Left ventricle myocardium inferior (tissue), 1 donor: ENCODE measurements around the gene FAM83F. TPM values are rescaled to one million over a fixed set of nuclear protein-coding genes. Genes with fewer than 3 reads are reported as not detected.

Experiments
- DNase-seq: peaks from one replicate; pipeline ENCODE4 v3.0.0-alpha.2; 2020
- H3K27ac ChIP-seq: fragments of 200-600 bp; replicated peaks from 2 replicates; pipeline ENCODE4 v1.8.0; 2021
- H3K27me3 ChIP-seq: fragments of 200-600 bp; 2 replicates; pipeline ENCODE4 v1.8.0; 2021; ENCODE audit warnings: low read depth
- H3K36me3 ChIP-seq: fragments of 200-600 bp; 2 replicates; pipeline ENCODE4 v1.8.0; 2021
- H3K4me1 ChIP-seq: fragments of 200-600 bp; 2 replicates; pipeline ENCODE4 v1.8.0; 2021
- H3K4me3 ChIP-seq: fragments of 200-600 bp; 2 replicates; pipeline ENCODE4 v1.8.0; 2021; ENCODE audit warnings: mild to moderate bottlenecking, moderate library complexity
- H3K9me3 ChIP-seq: fragments of 200-600 bp; replicated peaks from 2 replicates; pipeline ENCODE4 v1.8.0; 2021
- CTCF ChIP-seq: fragments of 200-600 bp; IDR thresholded peaks from 2 replicates; pipeline ENCODE4 v1.8.0; 2021; ENCODE audit warnings: antibody characterized with exemption, mild to moderate bottlenecking, borderline replicate concordance
- intact Hi-C: fragments of 100-400 bp; cut with micrococcal nuclease; formaldehyde crosslinking; loops from one replicate; pipeline ENCODE4 v1.11.0; 2022
- total RNA-seq: library from RNA; stranded (reverse); fragmentation: NEBNext Ultra II Directional; extraction: Animal tissue kit (Norgen Biotek cat#: 25700); gene quantifications from one replicate; pipeline ENCODE4 v1.2.1, GENCODE V29; 2021
- donor health status: DM: no; HTN: yes; CAD: no; lungs with severe emphysema.

FAM83F gene
- total RNA-seq, 1 donor from 2014 or later: 4.4 TPM

GRCh38 chr22:40007853-40008710 lies 13.3 kb downstream of the FAM83F start:
- DNase-seq: no peak
- TF ChIP-seq CTCF: no peak
- H3K36me3 ChIP-seq: no peaks in the 10 kb centered on the region
- H3K27me3 ChIP-seq: peaks cover 66% of the 10 kb centered on the region
- no peaks in the 10 kb centered on the region for H3K4me1 ChIP-seq
- H3K4me3 ChIP-seq: no peak overlapping the region
- no peak overlapping the region for H3K27ac ChIP-seq
- H3K9me3 ChIP-seq: no peaks in the 10 kb centered on the region
- intact Hi-C loops: no loop called here

GRCh38 chr22:40008726-40009291 lies 14.1 kb downstream of the FAM83F start:
- Histone ChIP-seq H3K27me3 (peaks cover 66% of the 10 kb centered on the region), H3K4me1 (no peaks in the 10 kb centered on the region), H3K27ac (no peak overlapping the region), H3K36me3 (no peaks in the 10 kb centered on the region), H3K9me3 (no peaks in the 10 kb centered on the region), H3K4me3 (no peak overlapping the region)
- DNase-seq: no peak
- intact Hi-C loops: no loop called here
- TF ChIP-seq CTCF: no peak

- no peaks in the 10 kb centered on the region for H3K36me3 ChIP-seq
- no peak overlapping the region for H3K4me3 ChIP-seq
- no peak for DNase-seq
- intact Hi-C loops: no loop called here
- no peak overlapping the region for H3K27ac ChIP-seq
- no peaks in the 10 kb centered on the region for H3K4me1 ChIP-seq
- no peaks in the 10 kb centered on the region for H3K9me3 ChIP-seq
- TF ChIP-seq CTCF: no peak
- peaks cover 66% of the 10 kb centered on the region for H3K27me3 ChIP-seq
Measured at GRCh38 chr22:40009292-40009774, 14.6 kb downstream of the FAM83F start.

GRCh38 chr22:40009951-40010671 lies 15.4 kb downstream of the FAM83F start:
- H3K36me3 ChIP-seq: no peaks in the 10 kb centered on the region
- no peaks in the 10 kb centered on the region for H3K9me3 ChIP-seq
- no peak overlapping the region for H3K4me3 ChIP-seq
- H3K4me1 ChIP-seq: no peaks in the 10 kb centered on the region
- peaks cover 72% of the 10 kb centered on the region for H3K27me3 ChIP-seq
- intact Hi-C loops: no loop called here
- H3K27ac ChIP-seq: no peak overlapping the region
- DNase-seq: no peak
- no peak for TF ChIP-seq CTCF

- H3K36me3 ChIP-seq: no peaks in the 10 kb centered on the region
- no peak for DNase-seq
- no peaks in the 10 kb centered on the region for H3K9me3 ChIP-seq
- H3K4me1 ChIP-seq: no peaks in the 10 kb centered on the region
- intact Hi-C loops: no loop called here
- no peak overlapping the region for H3K4me3 ChIP-seq
- peaks cover 74% of the 10 kb centered on the region for H3K27me3 ChIP-seq
- no peak overlapping the region for H3K27ac ChIP-seq
- TF ChIP-seq CTCF: no peak
Measured at GRCh38 chr22:40010746-40011145, 16.0 kb downstream of the FAM83F start.
